ENCODE results near the gene AGXT. TPM values are rescaled to one million over a fixed set of nuclear protein-coding genes. Genes with fewer than 3 reads are reported as not detected.
A peak's percentile ranks its signal among the peaks of the same experiment; 100 is the strongest.

Gene AGXT
- total RNA-seq, 1 donor from 2014 or later, result not detected

GRCh38 chr2:240912878-240913809 is 44.5 kb downstream of the AGXT start:
- H3K27ac Mint-ChIP-seq (ENCODE audit: unreplicated experiment), result no peak overlapping the region
- no peak for TF ChIP-seq CTCF (conservative IDR thresholded peaks at IDR 0.05)
- no peaks in the 10 kb centered on the region for H3K36me3 Mint-ChIP-seq (ENCODE audit: low read depth)
- H3K27me3 Mint-ChIP-seq (ENCODE audit: low read depth), result peaks cover 27% of the 10 kb centered on the region
- no peak for DNase-seq (ENCODE audit: low read depth, low spot score)
- H3K9me3 Mint-ChIP-seq, result no peaks in the 10 kb centered on the region
- H3K4me3 Mint-ChIP-seq, result no peak overlapping the region
- no peaks in the 10 kb centered on the region for H3K4me1 Mint-ChIP-seq

GRCh38 chr2:240913810-240914644 is 45.4 kb downstream of the AGXT start:
- Mint-ChIP-seq H3K36me3 (ENCODE audit: low read depth) (no peaks in the 10 kb centered on the region), H3K27ac (ENCODE audit: unreplicated experiment) (no peak overlapping the region), H3K9me3 (no peaks in the 10 kb centered on the region), H3K4me1 (no peaks in the 10 kb centered on the region), H3K4me3 (no peak overlapping the region), H3K27me3 (ENCODE audit: low read depth) (peaks cover 27% of the 10 kb centered on the region)
- TF ChIP-seq CTCF (conservative IDR thresholded peaks at IDR 0.05), result peak; percentile 92
- DNase-seq (ENCODE audit: low read depth, low spot score), result peak; percentile 92

DNA sequence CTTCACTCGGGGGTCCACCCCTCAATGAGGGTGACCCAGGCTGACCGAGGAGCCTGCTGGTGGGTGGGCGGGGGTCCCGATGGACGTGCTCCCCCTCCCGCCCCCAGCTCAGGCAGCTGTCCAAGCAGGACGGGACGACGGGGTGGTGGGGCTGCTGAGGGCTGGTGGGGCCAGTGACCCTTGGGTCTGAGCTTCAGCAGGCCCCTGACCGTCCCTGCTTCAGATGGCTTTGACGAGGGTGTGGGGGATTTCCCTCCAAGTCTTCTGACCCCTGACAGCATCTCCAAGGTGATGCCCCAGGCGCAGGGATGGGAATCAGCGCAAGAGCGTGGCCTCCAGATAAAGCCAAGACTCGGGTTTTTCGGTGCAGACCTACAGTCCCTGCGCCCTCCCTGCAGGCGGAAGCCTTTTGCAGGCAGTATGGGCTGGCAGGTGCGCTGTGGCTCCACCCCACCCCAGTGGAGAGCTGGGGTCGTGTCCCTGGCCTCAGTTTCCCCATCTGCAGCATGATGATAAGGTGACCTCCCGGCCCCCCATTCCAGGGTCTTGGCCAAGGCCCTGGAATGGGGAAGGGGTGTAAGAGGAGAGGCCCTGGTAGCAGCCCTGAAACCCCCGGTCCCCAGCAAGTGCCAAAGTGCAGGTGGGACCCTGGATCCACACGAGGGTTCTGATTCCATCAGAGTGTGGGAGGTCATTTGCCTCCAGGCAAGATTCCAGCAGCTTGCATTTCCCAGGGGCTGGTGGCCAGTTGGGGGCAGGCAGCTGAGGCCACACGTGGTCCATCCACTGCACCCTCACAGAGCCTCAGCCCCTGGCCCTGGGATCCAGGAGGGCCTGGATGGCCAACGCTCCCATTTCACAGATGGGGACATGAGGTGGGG is 46.3 kb downstream of the AGXT start:
- no peak for DNase-seq (ENCODE audit: low read depth, low spot score)
- H3K36me3 Mint-ChIP-seq (ENCODE audit: low read depth), result no peaks in the 10 kb centered on the region
- peak; percentile 21 for TF ChIP-seq CTCF (conservative IDR thresholded peaks at IDR 0.05)
- H3K27ac Mint-ChIP-seq (ENCODE audit: unreplicated experiment), result no peak overlapping the region
- H3K4me3 Mint-ChIP-seq, result no peak overlapping the region
- H3K4me1 Mint-ChIP-seq, result no peaks in the 10 kb centered on the region
- H3K27me3 Mint-ChIP-seq (ENCODE audit: low read depth), result peaks cover 24% of the 10 kb centered on the region
- no peaks in the 10 kb centered on the region for H3K9me3 Mint-ChIP-seq

DNA sequence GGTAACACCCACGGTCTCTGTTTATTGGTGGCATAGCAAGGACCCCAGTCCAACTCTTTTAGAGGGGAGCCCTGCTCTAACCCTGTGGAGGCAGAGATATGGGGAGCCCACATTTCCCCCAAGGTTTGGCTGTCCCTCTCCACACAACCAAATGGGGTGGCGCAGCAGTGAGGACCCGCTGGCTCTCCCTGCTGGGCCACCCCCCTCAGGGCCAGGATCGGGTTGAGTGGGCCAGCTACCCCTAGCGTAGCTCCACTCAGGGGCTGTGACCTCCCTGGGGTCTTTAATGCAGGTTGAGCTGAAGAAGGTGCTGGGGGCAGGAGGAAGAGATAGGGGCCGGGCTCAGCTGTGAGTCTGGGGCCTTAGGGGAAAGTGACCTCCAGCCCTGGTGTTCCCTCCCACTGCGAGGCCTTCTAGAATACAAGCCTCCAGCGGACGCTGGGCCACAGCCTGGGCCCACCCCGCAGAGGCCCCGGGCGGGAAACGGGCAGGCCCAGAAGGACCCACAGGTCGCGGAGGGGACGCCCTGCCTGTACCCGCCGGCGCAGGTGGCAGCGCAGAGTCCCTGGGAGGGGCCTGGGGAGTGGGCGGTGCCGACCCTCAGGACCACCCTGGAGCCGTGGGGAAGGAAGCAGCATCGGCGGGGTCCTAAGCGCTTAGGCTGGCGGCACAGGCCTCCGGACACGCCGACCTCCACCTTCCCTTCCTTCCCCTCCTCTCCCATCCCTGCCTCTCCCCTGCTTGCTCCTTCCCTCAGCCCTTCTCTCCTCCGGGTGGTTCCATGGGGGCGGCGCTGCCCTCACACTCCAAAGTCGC is 47.1 kb downstream of the AGXT start:
- Mint-ChIP-seq H3K27ac (ENCODE audit: unreplicated experiment) (no peak overlapping the region), H3K4me1 (no peaks in the 10 kb centered on the region), H3K4me3 (no peak overlapping the region), H3K27me3 (ENCODE audit: low read depth) (peaks cover 17% of the 10 kb centered on the region), H3K36me3 (ENCODE audit: low read depth) (no peaks in the 10 kb centered on the region), H3K9me3 (no peaks in the 10 kb centered on the region)
- TF ChIP-seq CTCF (conservative IDR thresholded peaks at IDR 0.05), result no peak
- DNase-seq (ENCODE audit: low read depth, low spot score), result no peak

All from neural crest cell (in vitro differentiated cells).